Suppressor macrophage (primary cell): ENCODE measurements around the gene BTRC.

Experiments
- DNase-seq, 4 experiments: peaks; one replicate each; pipeline ENCODE4 v3.0.0-alpha.2; 2020 to 2022

BTRC gene

DNA sequence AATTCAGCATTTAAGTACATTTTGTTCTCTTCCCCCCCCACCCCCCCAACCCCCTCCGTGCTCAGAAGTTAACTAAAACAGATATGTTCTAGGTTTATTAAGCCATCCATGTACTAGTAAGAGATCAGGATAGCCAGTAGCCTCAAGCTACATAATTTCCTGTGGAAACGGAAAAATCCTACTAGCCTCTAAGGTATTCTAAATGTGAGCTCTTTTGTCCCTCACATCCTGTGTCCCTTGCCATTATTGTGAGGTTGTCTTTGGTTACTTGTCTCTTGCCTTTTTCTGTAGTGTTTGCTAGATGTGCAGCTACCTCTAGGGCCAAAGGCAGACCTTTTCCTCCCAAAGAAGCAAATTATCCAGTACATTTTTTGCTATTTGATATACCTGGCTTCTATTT lies 92.1 kb downstream of the BTRC start:
- no peak for DNase-seq

DNA sequence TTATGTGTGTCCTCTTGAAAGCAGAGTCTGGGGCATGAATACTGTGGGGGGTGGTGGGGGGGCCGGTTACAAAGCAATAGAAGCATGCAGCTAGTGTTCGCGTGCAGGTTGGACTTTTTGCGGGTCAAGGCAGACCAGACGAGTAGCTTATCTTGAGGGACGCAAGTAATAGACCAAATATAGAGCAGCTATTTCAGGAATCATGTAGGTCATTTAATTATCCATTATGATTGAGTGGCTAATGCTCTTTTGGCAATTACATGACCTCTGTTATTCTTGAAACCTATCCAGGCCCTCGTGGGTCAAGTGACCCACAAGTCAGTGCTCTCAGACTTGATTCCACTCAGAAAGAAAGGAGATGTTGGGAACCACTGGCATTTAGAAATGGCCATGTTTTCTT lies 93.0 kb downstream of the BTRC start:
- no peak for DNase-seq

DNA sequence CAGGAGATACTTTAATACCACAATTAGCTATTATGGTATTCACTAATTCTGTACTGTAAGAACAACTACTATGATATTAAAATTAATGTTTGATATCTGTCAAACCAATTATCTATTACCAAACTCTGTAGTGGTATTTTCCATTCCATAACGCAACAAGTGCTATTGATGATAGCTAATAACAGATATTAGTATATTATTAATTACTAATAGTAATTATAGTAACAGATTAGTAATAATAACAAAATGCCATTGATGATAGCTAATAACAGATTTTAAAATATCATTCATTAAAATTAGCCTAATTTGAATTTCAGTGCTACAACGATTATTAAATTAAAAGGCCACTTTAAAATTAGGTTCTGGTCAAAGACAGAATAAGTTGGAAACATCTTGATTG lies 93.5 kb downstream of the BTRC start:
- no peak for DNase-seq

DNA sequence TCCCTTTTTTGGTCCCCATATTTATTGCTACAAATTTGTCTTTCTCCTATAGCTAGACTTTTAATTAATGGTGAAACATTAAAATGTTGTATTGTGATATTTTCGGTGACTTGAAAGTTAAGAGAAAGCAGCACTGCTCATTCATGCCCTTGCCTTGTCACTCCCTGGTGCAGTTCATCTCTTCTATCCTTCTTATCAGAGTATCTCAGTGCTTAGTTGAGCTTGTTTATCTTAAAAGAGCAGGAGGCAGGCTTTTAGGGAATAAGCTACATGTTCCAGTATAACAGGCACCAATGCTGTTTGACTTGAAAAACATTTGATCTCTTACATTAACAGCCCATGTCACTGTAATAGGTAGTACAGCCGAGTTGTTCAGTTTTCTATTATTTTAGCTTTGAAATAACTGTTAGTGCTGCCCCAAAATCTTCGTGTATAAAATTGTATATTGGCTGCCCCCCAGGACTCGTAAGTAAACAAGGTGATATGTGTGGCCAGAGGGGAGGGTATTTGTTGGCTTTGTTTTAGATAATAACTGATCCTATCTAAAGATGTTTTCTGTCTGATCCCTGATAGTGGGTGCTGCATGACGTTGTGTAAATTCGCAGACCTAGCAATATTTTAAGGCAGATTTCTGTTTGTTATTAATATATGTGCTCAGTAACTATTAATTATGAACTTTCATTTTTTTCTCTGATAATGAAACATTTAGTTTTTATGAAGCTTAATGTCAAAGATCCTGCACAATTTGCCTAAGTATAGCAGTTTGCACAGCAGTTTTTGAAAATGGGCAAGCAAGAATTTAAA lies 96.5 kb downstream of the BTRC start:
- DNase-seq, result no peak

DNA sequence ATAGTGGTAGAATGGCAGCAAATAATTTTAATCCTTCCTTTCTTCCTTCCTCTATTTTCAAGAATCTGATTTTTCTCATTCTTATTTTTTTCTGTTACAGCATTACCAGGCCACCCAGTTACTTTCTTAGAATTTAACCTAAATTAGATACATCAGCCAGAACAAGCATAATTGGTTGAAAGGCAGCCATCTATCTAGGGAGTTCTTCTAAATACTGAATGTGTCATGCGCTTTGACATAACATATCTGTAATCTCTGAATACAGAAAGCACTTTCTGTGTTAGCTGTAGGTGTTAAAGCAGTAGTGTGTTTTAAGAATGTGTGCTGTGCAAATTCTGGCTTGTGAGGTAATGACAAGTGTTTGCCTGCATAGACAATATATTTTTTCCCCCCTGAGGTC lies 97.3 kb downstream of the BTRC start:
- peak in 1 of 4 experiments; percentile 17 for DNase-seq

DNA sequence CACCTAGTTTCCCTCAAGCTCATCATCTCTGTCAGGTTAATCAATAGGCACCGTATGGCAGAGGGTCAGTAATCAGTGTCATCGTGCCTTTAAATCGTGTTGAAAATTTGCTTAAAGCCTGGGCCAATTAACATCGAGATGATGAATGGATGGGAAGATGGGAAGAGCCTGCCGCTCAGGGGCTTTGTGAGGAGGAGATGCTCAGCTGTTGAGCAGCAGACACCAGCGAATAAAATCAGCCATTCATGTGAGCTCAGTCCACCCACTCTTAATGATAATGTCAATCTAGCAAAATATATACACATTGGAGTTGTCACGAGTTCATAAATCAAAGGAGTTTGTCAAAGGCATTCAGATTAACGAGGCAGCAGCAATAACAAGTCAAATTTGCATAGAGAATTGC lies 97.7 kb downstream of the BTRC start:
- DNase-seq, result no peak

DNA sequence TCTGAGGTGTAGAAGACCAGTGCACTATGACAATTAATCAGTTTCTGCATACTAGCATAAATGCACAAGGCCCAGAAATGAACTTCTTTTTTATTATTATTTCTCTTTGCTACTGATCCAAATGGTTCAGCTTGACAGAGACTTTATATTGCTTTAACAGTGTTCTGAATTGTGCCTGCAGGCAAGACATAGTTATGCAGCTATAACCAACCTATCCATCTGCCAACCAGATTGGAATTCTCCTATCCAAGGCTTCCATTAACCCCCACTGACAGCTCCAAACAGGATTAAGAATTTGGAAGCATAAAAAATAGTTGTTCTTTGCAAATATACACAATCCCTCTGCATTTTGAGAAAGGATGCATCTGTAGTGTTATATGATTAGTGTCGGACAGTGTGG lies 98.2 kb downstream of the BTRC start:
- DNase-seq, result no peak

DNA sequence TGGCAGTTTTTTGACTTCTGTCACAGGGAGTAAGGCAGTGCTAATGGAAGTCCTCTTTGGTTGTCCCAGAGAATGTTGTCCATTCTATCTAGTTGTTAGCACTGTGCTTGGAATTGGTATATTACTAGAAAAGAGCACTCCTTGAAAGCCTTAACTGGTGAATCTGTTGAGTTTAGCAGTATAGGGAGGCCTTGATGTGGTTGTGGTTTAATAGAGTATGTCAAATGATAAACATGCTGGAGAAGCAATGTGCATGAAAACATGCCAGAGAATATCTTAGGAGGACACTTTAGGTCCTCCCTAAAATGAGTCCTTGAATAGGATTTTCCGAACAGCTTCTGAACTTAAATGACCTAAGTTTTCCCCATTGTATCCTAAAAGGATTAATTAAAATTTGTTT lies 98.6 kb downstream of the BTRC start:
- no peak for DNase-seq

DNA sequence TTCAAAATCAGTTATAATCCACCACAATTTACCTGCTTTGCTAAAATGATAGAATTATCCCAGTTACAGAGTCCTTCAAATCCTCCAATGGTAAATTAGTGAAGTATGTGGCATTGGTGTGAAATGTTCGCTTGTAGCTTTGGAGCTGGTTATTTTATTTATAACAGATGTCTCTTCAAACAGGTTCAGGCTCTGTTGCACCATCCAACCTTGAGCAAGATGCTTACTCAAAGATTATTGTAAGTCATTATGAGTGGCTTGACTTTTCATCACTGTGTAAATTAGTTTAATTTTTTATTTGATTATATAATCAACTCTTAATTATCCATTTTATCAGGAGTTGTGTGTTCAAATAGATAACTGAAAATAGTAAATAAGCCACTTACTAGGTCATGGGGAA lies 99.4 kb downstream of the BTRC start:
- DNase-seq, result no peak

DNA sequence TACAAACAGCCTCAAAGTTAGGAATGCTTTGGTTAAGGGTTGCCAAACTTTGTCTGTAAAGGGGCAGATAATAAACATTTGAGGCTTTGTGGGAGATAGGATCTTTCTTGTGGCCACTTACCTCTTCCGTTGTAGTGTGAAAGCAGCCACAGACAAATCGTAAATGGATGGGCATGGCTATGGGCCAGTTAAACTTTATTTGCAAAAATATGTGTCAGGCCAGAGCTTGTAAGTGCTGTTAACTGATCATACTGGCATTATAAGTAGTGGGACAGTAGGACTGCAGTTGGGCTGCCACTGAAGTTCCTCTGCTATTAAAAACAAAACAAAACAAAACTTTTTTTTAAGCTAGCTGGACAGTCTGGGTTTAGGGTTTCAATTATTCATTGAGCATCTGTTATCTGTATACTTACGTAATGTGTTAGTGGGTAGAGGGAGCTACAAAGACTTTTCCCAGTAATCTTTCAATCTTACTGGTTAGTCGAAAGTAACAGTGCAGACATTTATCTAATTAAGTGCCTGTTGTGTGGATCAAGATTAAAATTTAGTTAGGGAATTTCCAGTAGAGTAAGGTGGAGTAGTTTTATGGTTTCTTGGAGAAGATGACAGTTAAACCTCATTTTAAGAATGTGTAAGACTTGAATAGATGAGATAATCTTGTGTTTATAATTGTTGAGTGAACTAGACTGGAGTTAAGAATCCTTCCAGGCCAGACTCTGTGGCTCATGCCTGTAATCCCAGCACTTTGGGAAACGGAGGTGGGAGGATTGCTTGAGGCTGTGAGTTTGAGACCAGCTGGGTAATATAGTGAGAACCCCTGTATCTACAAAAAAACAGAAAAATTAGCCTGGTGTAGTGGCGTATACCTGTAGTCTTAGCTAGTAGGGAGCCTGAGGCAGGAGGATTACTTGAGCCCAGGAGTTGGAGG lies 100.1 kb downstream of the BTRC start:
- no peak for DNase-seq

DNA sequence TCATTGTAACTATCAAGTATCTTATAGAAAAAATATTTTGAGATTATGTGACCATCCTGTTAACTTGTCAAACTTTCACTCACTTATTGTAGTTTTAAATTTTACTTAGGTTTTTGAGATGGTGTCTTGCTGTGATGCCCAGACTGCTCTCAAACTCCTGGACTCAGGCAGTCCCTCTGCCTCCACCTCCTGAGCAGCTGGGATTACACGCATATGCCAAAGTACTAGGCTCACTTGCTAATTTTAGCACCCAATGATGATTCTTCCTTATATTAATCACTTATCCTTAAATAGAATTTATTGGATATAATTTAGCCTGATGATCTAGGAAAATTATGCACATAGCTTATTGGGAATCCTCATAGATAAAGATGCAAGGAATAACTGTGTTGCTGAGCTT lies 104.9 kb downstream of the BTRC start:
- DNase-seq, result no peak

DNA sequence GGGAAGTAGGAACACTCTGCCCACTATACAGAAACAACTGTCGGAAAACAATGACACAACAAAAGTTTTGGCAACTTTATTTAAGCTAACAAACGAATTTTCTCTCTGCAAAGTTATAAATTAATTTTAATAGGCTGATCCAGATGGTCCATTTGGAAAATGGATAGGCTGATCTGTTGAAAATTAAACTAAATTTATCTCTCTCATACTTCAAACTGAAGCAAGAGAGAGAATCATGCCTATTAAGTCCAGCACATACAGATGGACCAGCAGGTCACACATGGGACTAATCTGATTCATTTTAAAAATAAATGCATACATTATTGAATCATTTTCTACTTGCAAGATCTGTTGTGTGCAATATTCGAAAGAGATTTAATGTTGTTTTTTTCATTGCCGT lies 110.1 kb downstream of the BTRC start:
- no peak for DNase-seq

DNA sequence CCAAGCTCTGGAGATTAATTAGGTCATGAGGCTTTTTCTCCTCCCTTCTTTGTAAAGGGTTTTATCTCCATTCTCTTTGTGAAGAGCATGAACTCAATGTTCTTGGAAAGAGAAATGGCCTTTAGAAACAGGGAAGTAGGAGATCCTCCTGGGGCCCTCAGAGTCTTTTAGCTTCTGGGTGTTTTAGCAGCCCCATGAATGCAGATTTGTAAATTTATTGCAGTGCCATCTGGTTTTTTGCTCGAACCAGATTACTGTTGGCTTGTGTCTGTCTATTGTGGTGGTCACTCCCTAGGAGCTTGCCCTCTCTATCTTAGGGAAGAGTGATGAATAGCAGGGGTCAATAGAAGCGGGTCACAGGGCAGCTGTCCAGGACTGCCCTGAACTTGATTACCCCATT lies 110.6 kb downstream of the BTRC start:
- DNase-seq, result peak in 2 of 4 experiments; percentile 3 to 11

DNA sequence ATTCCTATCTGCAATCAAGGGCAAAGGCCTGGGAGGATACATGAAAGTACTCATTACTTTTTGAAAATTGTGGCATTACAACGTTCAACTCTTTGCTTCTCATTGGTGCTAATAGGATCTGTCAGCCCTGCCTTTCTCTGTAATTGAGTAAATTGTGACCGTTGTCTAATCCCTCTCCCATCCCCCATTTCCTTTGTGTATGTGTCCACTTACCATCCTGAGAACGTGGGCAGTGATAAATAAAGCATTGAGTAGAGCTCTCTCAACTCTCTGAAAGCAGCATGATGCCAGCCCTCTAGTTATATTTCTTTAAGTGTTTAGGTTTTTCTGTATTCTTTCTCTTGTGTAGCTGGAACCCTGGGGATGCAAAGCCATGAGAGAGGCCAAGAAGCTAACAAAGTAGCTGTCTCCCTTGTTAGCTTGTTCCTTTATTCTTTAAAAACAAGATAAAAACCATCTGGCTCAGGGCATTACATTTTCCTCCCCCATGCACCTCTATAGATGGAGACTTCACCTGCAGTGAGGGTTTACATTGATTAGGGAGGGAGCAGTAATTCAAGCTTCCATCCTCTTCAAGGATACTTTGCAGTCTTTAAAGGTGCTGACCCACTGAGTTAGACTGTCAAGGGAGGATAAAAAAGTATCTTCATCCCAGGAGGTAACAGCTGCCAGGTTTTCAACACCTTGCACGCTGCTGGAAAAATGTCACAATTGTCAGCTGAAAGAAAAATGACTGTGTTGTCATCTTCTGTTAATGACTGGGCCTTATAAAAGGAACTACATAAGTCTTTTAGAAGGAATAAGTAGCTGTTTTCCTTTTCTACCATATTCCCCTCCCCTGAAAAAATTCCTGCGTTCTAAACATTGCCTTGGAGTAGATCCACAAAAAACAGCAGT lies 112.3 kb downstream of the BTRC start:
- no peak for DNase-seq

DNA sequence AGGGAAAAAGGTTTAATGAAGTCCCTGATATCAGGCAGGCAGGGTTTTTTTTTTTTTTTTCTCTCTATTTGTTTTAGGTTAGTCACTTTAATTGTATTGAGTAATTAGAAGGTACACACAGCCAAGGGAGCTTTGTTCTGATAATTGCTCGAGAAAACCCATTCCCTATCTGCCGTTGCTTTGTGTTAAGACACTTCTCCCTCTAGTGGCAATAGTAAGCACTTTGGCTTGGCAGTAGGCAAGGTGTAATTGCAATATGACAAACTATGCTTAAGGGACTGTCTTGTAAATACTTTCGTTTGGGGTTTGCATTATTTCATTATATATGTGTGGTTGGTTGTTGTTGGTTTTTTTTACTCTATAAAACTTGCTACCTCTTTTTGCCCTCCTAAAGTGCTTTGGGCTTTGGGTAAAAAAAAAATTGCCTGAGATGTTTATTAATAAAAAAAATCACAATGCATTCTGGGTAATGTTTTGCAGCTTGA lies 113.4 kb downstream of the BTRC start:
- DNase-seq, result peak; percentile 52 to 76 (median 63)

DNA sequence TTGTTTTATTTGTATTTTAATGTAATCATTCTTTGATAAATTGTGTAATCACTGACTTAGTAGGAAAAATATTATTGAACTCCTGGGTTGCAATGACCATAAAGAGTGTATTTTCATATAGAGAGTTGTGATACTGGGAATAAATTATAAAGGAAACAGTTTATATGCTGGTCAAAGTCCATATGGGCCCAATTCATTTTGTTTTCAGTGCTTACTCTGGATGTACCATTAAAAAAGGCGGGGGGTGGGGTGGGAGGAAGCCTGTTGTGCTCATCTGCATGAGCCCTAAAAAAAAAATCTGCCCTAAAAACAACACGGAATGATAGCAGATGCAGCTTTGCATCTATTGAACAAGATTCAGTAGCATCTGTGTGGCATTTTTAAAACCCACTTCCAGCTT lies 114.2 kb downstream of the BTRC start:
- no peak for DNase-seq

DNA sequence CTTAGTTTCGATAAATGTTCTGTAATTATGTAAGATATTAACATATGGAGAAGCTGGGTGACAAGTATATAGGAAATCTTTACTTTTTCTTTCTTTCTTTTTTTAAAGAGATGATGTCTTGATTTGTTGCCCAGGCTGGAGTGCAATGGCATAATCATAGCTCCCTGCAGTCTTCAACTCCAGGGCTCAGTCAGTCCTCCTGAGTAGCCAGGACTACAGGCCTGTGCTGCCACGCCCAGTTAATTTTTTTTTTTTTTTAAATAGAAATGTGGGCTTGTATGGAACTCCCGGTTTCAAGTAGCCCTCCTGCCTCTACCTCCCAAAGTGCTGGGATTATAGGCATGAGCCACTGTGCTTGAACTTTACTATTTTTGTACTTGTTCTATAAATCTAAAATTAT lies 122.4 kb downstream of the BTRC start:
- no peak for DNase-seq

DNA sequence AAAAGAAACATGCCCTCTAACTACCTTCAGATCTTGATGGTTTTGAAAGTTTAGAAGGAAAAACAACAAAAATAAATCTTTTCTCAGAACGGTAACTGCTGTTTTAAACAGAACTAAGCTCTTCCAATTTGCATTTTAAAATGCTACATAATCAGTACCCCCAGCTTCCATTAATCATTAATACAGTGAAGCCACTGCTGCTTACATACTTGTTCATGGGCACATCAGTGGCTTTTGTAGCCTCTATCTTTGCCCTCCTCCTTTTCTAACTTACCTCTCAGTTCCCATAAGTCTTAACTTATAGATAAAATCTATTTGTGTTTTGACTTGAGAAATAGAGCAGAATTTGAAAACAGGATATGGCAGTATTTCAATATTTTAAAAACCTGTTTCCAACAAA lies 125.0 kb downstream of the BTRC start:
- no peak for DNase-seq

DNA sequence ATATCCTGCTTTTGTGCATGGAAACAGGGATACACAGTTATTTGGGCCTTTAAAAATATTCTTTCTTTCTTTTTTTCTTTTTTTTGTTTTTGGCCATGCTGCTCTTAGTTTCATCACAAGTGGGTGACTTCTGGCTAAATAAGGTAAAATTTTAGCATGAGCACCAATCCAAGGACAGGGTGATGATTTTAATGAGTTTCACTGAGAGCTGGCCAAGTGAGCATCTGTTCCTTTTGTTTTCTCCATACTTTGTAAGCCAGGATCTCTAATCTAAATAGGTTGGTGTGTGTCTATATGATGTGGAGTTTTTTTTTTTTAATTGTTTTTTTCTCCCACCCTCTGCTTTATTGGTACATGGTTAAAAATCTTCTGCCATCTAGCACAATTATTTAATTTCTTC lies 127.3 kb downstream of the BTRC start:
- DNase-seq, result no peak

DNA sequence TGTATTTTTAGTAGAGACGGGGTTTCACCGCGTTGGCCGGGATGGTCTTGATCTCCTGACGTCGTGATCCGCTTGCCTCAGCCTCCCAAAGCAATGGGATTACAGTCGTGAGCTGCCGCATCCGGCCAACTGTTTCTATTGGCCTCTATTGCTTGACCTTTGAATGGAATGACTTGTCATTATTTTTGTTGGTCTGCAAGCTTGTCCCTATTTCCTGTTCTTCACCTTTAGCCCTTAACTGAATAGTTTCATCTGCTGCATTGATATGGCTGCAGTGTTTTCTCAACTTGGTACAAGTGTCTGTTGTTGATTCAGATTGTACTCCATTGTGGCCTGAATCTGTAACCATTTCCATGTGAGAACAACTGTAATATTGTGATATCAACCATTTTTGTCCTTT lies 128.6 kb downstream of the BTRC start:
- DNase-seq, result no peak

DNA sequence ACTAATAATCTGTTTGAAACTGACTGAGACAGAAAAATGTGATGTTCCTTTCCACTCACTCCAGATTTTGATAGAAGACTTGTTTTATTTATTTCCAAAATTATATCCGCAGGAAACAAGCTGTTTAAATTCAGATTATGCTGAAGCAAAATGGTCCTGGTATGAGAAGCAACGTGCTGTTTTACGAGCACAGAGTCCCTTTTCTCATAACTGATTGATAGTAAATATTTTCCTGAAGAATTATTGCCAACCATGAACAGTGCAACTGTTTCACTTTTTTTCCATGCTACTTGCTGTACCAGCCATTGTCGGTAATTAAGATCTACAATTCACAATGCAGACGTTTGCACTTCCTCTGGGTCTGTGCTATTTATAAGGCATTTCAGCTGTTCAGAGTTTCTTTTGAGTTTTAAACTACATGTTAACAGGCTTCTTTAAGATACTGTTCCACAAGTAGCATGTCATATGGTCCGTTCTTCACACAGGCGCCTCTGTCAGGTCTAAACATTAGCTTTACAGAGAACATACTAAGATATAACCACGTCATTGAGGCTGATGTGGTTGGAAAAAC lies 130.3 kb downstream of the BTRC start:
- no peak for DNase-seq

DNA sequence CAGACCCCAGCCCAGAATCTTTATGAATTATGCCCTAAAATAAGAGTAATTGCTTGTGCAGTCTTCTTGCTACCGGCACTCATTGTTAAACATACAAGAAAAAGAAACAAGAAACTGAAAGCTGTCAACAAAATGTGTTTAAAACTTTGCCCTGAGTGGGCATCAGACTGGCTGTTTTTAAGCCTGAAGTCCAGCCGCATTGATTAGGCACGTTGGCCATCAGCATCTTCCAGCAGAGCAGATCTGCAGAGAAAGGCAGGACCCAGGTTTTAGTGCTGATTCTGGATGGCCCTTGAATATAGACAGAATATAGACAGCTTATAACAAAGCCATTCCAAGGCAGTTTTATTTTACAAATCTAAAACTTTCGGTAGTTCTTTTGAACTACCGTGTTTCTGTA lies 131.2 kb downstream of the BTRC start:
- no peak for DNase-seq
